ENCODE results near the gene PRKCZ. TPM values are rescaled to one million over a fixed set of nuclear protein-coding genes. Genes with fewer than 3 reads are reported as not detected.

The PRKCZ gene
- polyA plus RNA-seq, 1 of the 3 experiments (the other 2 are of a cell fraction): 24.2 TPM

DNA sequence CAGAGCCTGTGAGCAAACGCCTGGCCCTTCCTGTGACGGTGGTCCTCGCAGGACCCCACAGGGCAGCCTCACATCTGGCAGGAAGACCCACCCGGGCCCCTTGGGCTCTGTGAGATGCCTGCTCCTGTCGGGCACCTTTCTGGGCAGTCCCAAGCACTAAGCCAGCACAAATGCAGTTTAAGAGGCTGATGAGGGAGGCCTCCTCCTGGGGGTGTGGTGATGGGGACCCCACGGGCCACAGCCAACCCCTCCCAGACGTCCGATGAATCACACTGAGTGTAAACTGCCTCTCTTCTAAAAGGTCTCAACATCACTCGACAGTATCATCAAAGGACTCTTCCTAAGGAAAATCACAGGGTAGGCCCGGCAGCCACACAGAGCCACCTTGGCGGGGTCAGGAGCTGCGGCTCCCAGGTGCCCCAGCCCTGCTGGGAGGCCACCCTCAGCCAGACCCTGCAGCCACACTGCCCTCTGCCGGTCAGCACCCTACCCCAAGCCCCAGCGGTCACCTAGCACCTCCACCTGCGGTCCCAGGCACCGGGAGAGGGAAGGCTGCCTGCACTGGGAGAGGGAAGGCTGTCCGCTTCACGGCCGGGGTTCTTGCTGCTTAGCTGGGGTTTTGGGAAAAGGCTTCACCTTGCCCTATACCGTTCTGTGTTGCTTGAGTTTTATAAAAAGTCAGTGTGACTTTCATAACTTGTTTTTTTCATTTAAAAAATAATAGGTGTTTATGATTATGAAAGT, 3.9 kb upstream of the PRKCZ start:
- Histone ChIP-seq H3K9me2 (no peaks in the 10 kb centered on the region), H4K20me1 (ENCODE audit: insufficient read depth) (no peaks in the 10 kb centered on the region), H3K4me2 (no peak overlapping the region), H3K79me2 (ENCODE audit: insufficient read depth) (no peaks in the 10 kb centered on the region), H3K4me1 (ENCODE audit: control insufficient read depth in 1 of 2, insufficient read depth in 2 of 2, low read depth in 1 of 2, low read length in 1 of 2) (peaks cover 0 to 10% of the 10 kb centered on the region in 2 experiments; a peak in 1 of 4 replicates), H3K9me3 (no peaks in the 10 kb centered on the region), H2AFZ (ENCODE audit: low read depth) (no peak overlapping the region), H3K36me3 (replicated peaks in 1 of 2; ENCODE audit: control insufficient read depth in 1 of 2, insufficient read depth in 2 of 2, low read length in 1 of 2) (no peaks in the 10 kb centered on the region), H3K4me3 (ENCODE audit: low read depth in 2 of 2, low read length in 1 of 2) (no peak overlapping the region), H3K27ac (ENCODE audit: low read depth in 2 of 2, low read length in 1 of 2) (no peak overlapping the region), H3K9ac (no peak overlapping the region), H3K27me3 (ENCODE audit: insufficient read depth) (no peaks in the 10 kb centered on the region), H3F3A (replicated peaks; ENCODE audit: insufficient read depth) (no peaks in the 10 kb centered on the region)
- POLR2A ChIA-PET: no interaction called here
- peak; percentile 81 for DNase-seq
- WGBS (ENCODE audit: low lambda C conversion rate): 68% methylated on average over 13 of the region's 20 CpGs
- CTCF ChIA-PET: interaction anchor here (0.7 to 8.3 kb wide), 25 partner anchors 9 to 1177 kb away, joined by 3 to 268 read pairs (median 8); partner anchors contain the start of genes CALML6 and GABRD
- TF ChIP-seq TAF1 (IDR thresholded peaks at IDR 0.05; ENCODE audit: borderline replicate concordance, low read depth, low read length) (no peak), FOSL2 (IDR thresholded peaks at IDR 0.05; ENCODE audit: borderline replicate concordance, low read depth) (no peak), SMC3 (IDR thresholded peaks at IDR 0.05; ENCODE audit: low read depth, low read length) (peak; percentile 42; the same call in 1 of the 2 replicates), NFIC (IDR thresholded peaks at IDR 0.05; ENCODE audit: borderline replicate concordance) (no peak), SIN3A (IDR thresholded peaks at IDR 0.05; ENCODE audit: borderline replicate concordance, low read depth, low read length) (no peak), EP300 (IDR thresholded peaks at IDR 0.05; ENCODE audit: borderline replicate concordance in 1 of 2, low read depth in 1 of 2, low read length in 1 of 2) (no peak), YY1 (IDR thresholded peaks at IDR 0.05; ENCODE audit: low read depth) (no peak), TCF12 (IDR thresholded peaks at IDR 0.05) (no peak), FOXJ3 (CRISPR knock-in tag; IDR thresholded peaks at IDR 0.05) (no peak), RAD21 (IDR thresholded peaks at IDR 0.05; ENCODE audit: low read length) (peak; percentile 65), GABPA (IDR thresholded peaks at IDR 0.05; ENCODE audit: low read depth) (no peak), RXRA (IDR thresholded peaks at IDR 0.05; ENCODE audit: borderline replicate concordance, low read depth) (no peak), RCOR1 (IDR thresholded peaks at IDR 0.05; ENCODE audit: low read length) (no peak), JUND (IDR thresholded peaks at IDR 0.05) (no peak), TEAD4 (IDR thresholded peaks at IDR 0.05; ENCODE audit: borderline replicate concordance, insufficient read depth) (no peak)
- TF ChIP-seq, protein P1, sequence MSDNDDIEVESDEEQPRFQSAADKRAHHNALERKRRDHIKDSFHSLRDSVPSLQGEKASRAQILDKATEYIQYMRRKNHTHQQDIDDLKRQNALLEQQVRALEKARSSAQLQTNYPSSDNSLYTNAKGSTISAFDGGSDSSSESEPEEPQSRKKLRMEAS (IDR thresholded peaks at IDR 0.05; ENCODE audit: low read depth): no peak
- TF ChIP-seq, protein P2, sequence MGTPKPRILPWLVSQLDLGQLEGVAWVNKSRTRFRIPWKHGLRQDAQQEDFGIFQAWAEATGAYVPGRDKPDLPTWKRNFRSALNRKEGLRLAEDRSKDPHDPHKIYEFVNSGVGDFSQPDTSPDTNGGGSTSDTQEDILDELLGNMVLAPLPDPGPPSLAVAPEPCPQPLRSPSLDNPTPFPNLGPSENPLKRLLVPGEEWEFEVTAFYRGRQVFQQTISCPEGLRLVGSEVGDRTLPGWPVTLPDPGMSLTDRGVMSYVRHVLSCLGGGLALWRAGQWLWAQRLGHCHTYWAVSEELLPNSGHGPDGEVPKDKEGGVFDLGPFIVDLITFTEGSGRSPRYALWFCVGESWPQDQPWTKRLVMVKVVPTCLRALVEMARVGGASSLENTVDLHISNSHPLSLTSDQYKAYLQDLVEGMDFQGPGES (IDR thresholded peaks at IDR 0.05; ENCODE audit: low read depth, low read length): no peak
- TF ChIP-seq, protein P3, sequence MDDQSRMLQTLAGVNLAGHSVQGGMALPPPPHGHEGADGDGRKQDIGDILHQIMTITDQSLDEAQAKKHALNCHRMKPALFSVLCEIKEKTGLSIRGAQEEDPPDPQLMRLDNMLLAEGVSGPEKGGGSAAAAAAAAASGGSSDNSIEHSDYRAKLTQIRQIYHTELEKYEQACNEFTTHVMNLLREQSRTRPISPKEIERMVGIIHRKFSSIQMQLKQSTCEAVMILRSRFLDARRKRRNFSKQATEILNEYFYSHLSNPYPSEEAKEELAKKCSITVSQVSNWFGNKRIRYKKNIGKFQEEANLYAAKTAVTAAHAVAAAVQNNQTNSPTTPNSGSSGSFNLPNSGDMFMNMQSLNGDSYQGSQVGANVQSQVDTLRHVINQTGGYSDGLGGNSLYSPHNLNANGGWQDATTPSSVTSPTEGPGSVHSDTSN (IDR thresholded peaks at IDR 0.05): no peak
- TF ChIP-seq, protein P4, sequence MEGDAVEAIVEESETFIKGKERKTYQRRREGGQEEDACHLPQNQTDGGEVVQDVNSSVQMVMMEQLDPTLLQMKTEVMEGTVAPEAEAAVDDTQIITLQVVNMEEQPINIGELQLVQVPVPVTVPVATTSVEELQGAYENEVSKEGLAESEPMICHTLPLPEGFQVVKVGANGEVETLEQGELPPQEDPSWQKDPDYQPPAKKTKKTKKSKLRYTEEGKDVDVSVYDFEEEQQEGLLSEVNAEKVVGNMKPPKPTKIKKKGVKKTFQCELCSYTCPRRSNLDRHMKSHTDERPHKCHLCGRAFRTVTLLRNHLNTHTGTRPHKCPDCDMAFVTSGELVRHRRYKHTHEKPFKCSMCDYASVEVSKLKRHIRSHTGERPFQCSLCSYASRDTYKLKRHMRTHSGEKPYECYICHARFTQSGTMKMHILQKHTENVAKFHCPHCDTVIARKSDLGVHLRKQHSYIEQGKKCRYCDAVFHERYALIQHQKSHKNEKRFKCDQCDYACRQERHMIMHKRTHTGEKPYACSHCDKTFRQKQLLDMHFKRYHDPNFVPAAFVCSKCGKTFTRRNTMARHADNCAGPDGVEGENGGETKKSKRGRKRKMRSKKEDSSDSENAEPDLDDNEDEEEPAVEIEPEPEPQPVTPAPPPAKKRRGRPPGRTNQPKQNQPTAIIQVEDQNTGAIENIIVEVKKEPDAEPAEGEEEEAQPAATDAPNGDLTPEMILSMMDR (IDR thresholded peaks at IDR 0.05): peak; percentile 61
- TF ChIP-seq, protein P5, sequence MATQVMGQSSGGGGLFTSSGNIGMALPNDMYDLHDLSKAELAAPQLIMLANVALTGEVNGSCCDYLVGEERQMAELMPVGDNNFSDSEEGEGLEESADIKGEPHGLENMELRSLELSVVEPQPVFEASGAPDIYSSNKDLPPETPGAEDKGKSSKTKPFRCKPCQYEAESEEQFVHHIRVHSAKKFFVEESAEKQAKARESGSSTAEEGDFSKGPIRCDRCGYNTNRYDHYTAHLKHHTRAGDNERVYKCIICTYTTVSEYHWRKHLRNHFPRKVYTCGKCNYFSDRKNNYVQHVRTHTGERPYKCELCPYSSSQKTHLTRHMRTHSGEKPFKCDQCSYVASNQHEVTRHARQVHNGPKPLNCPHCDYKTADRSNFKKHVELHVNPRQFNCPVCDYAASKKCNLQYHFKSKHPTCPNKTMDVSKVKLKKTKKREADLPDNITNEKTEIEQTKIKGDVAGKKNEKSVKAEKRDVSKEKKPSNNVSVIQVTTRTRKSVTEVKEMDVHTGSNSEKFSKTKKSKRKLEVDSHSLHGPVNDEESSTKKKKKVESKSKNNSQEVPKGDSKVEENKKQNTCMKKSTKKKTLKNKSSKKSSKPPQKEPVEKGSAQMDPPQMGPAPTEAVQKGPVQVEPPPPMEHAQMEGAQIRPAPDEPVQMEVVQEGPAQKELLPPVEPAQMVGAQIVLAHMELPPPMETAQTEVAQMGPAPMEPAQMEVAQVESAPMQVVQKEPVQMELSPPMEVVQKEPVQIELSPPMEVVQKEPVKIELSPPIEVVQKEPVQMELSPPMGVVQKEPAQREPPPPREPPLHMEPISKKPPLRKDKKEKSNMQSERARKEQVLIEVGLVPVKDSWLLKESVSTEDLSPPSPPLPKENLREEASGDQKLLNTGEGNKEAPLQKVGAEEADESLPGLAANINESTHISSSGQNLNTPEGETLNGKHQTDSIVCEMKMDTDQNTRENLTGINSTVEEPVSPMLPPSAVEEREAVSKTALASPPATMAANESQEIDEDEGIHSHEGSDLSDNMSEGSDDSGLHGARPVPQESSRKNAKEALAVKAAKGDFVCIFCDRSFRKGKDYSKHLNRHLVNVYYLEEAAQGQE (IDR thresholded peaks at IDR 0.05; ENCODE audit: low read depth, low read length): no peak
- TF ChIP-seq, protein P6, sequence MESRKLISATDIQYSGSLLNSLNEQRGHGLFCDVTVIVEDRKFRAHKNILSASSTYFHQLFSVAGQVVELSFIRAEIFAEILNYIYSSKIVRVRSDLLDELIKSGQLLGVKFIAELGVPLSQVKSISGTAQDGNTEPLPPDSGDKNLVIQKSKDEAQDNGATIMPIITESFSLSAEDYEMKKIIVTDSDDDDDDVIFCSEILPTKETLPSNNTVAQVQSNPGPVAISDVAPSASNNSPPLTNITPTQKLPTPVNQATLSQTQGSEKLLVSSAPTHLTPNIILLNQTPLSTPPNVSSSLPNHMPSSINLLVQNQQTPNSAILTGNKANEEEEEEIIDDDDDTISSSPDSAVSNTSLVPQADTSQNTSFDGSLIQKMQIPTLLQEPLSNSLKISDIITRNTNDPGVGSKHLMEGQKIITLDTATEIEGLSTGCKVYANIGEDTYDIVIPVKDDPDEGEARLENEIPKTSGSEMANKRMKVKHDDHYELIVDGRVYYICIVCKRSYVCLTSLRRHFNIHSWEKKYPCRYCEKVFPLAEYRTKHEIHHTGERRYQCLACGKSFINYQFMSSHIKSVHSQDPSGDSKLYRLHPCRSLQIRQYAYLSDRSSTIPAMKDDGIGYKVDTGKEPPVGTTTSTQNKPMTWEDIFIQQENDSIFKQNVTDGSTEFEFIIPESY (IDR thresholded peaks at IDR 0.05; ENCODE audit: borderline replicate concordance, low read depth): no peak
- TF ChIP-seq, protein P7, sequence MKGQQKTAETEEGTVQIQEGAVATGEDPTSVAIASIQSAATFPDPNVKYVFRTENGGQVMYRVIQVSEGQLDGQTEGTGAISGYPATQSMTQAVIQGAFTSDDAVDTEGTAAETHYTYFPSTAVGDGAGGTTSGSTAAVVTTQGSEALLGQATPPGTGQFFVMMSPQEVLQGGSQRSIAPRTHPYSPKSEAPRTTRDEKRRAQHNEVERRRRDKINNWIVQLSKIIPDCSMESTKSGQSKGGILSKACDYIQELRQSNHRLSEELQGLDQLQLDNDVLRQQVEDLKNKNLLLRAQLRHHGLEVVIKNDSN (IDR thresholded peaks at IDR 0.05; ENCODE audit: borderline replicate concordance, low read depth): no peak

Measured in SK-N-SH (cell line).